GM21717 (cell line): ENCODE results near the gene SRXN1.

Source experiments
- ATAC-seq: cut with Tn5 transposase; IDR thresholded peaks from one replicate; pipeline ENCODE4 v1.9.1; 2021; ENCODE audit warnings: mild to moderate bottlenecking, moderate library complexity; ENCODE audit not compliant: unreplicated experiment

SRXN1 gene

GRCh38 chr20:675453-676314, 22.7 kb upstream of the SRXN1 start, which contains the start of gene SCRT2:
SCRT2 (minus strand) TSS chr20:675802; CDS start chr20:675601, 201 bp downstream.
- no peak for ATAC-seq

GRCh38 chr20:675033-675452, 22.0 kb upstream of the SRXN1 start:
- no peak for ATAC-seq

- ATAC-seq = no peak
These were observed 20.6 kb upstream of the SRXN1 start for GRCh38 chr20:673603-674001.

GRCh38 chr20:672963-673602, 20.1 kb upstream of the SRXN1 start:
- no peak for ATAC-seq

- ATAC-seq = no peak
These were observed 18.4 kb upstream of the SRXN1 start for GRCh38 chr20:671252-672030.

- no peak for ATAC-seq
These were observed 16.6 kb upstream of the SRXN1 start for GRCh38 chr20:669573-669972.

- no peak for ATAC-seq
These were observed 15.6 kb upstream of the SRXN1 start for GRCh38 chr20:668638-669037.

- ATAC-seq = no peak
These were observed 15.1 kb upstream of the SRXN1 start for GRCh38 chr20:668050-668449.

GRCh38 chr20:667351-668034, 14.5 kb upstream of the SRXN1 start:
- no peak for ATAC-seq

GRCh38 chr20:666877-667276, 13.9 kb upstream of the SRXN1 start:
- ATAC-seq = no peak

- ATAC-seq = no peak
These were observed 12.3 kb upstream of the SRXN1 start for GRCh38 chr20:665276-665675.

GRCh38 chr20:664576-664975, 11.6 kb upstream of the SRXN1 start:
- ATAC-seq = no peak

- ATAC-seq = no peak
These were observed 11.2 kb upstream of the SRXN1 start for GRCh38 chr20:664151-664550.

- ATAC-seq = no peak
These were observed 10.5 kb upstream of the SRXN1 start for GRCh38 chr20:663315-664090.

- no peak for ATAC-seq
These were observed 9.5 kb upstream of the SRXN1 start for GRCh38 chr20:662277-663192.

- no peak for ATAC-seq
These were observed 8.7 kb upstream of the SRXN1 start for GRCh38 chr20:661474-662270.

GRCh38 chr20:658731-659291, 5.8 kb upstream of the SRXN1 start:
- ATAC-seq = no peak

- no peak for ATAC-seq
These were observed 5.2 kb upstream of the SRXN1 start for GRCh38 chr20:658202-658601.
